ENCODE data around the gene KIF6.
"Not testable (repeated sequence)": the region's sequence is repeated elsewhere in the genome, so short reads cannot be mapped to it uniquely, and the experiment has no call there.

Gene KIF6

DNA sequence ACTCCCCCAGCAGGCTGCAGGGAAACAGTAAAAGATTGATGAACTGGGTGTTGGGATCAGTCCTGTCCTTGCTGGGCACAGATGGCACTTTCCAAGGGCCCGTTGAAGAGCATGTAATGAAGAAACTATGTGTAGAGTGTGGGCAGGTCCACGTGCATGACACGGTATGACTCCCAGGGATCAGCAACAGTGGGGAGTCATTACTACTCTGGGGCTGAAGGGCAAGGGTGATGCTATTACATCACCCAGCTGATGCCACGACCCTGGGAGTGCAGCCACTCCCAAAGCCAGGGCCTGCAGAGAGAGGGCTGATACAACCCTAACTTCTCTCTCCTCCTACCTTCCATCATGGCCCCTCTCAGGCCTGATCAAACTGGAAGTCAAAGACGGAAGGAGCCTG lies 431.1 kb downstream of the KIF6 start:
- H3K27ac Mint-ChIP-seq: no peak overlapping the region
- H3K9me3 Mint-ChIP-seq: no peaks in the 10 kb centered on the region

DNA sequence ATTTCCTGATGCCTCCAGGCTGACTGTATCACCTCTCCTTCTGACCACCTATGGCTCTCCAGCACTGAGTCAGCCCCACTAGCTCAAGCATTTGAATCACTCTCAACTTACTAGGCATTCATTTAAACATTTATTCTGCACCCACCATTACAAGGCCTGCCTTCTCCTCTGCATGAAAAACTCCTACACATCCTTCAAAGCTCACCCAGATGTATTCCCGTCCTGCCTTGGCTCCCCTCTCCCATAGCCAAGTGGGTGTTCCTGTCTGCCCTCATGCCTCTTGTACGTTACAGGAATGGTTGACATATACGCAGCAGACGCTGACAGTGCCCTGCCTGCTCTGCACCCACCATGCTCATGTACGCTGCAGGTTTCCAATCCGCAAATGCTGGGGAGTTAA lies 432.6 kb downstream of the KIF6 start:
- H3K4me1 Mint-ChIP-seq (ENCODE audit: low read depth): peaks cover 3% of the 10 kb centered on the region
- no peak overlapping the region for H3K4me3 Mint-ChIP-seq
- H3K27me3 Mint-ChIP-seq (ENCODE audit: low read depth): peaks cover 13% of the 10 kb centered on the region

More for the DNA sequence above, 431.1 kb downstream of the KIF6 start:
- Mint-ChIP-seq H3K4me1 (ENCODE audit: low read depth) (no peaks in the 10 kb centered on the region), H3K4me3 (no peak overlapping the region), H3K27me3 (ENCODE audit: low read depth) (peaks cover 8% of the 10 kb centered on the region), H3K36me3 (ENCODE audit: low read depth) (no peaks in the 10 kb centered on the region)

DNA sequence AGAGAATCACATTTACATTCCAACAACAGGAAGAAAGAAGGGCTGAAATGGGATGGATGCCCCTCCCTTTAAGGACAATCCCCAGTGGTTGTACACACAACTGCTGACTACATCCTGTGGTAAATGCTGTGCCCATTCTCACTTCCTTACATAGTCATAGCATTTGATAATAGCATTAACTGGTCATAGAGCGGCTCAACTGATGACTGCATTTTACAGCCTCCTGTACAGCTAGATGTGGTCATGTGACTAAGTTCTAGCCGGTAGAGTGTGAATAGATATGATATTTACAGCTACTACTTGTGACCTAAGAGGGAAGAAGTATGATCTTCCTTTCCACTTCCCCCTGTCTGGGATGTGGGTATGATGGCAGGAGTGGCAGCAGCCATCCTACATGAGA lies 435.7 kb downstream of the KIF6 start:
- Mint-ChIP-seq H3K4me1 (ENCODE audit: low read depth) (peaks cover 3% of the 10 kb centered on the region), H3K27me3 (ENCODE audit: low read depth) (peaks cover 17% of the 10 kb centered on the region), H3K9me3 (peaks cover 3% of the 10 kb centered on the region), H3K4me3 (no peak overlapping the region), H3K36me3 (ENCODE audit: low read depth) (no peaks in the 10 kb centered on the region), H3K27ac (no peak overlapping the region)

More for the DNA sequence above, 432.6 kb downstream of the KIF6 start:
- Mint-ChIP-seq H3K36me3 (ENCODE audit: low read depth) (no peaks in the 10 kb centered on the region), H3K27ac (no peak overlapping the region), H3K9me3 (peaks cover 3% of the 10 kb centered on the region)

DNA sequence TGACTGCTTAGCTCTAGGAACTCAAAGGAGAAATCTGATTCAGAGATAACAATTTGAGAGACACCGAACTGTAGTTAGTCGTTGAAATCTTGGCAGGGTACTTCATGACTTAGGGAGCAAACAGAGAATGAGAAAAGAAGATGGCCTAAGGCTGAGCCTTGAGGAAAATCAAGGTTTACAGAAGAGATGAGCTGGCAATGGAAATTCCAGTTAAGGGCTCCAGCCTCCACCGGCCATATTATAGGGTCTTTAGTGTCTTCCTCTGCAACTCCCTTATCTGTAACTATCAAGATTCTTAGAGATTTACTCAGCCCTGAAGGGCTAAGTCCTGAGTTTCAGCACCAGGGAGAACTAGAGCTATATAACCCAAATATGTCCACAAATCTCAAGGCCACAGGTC lies 437.6 kb downstream of the KIF6 start:
- Mint-ChIP-seq H3K9me3 (peaks cover 3% of the 10 kb centered on the region), H3K36me3 (ENCODE audit: low read depth) (no peaks in the 10 kb centered on the region), H3K27me3 (ENCODE audit: low read depth) (peaks cover 20% of the 10 kb centered on the region), H3K4me1 (ENCODE audit: low read depth) (peaks cover 3% of the 10 kb centered on the region), H3K27ac (no peak overlapping the region), H3K4me3 (no peak overlapping the region)

DNA sequence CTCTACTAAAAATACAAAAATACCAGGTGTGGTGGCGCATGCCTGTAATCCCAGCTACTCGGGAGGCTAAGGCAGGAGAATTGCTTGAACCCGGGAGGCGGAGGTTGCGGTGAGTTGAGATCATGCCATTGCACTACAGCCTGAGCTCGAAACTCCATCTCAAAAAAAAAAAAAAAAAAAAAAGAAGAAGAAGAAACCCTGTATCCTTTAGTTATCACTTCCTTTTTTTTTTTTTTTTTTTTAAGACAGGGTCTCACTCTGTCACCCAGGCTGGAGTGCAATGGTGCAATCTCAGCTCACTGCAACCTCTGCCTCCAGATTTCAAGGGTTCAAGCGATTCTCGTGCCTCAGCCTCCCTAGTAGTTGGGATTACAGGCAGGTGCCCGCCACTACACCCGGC lies 438.6 kb downstream of the KIF6 start:
- not testable (repeated sequence) for H3K27ac Mint-ChIP-seq; H3K9me3 Mint-ChIP-seq; H3K4me3 Mint-ChIP-seq; H3K36me3 Mint-ChIP-seq (ENCODE audit: low read depth); H3K4me1 Mint-ChIP-seq (ENCODE audit: low read depth)
- H3K27me3 Mint-ChIP-seq (ENCODE audit: low read depth): peaks cover 21% of the 10 kb centered on the region

DNA sequence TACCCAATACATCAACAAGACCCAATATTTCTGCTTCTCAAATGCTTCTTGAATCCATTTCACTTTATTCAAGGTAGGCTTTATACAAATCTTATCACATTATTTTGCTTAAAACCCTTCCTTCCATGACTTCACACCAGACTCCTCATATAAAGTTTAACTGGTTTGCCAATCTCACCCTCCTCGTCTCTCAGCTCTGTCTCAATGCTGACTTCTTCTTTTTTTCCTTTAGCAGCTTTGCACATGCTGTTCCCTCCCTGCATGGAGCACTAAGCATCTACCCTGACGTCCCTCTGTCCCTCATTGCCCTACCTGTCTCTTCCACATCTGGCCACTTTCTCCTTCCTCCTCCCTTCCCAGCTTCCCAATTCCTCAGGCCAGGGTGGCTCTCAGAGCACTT lies 442.4 kb downstream of the KIF6 start:
- no peaks in the 10 kb centered on the region for H3K36me3 Mint-ChIP-seq (ENCODE audit: low read depth)
- H3K27me3 Mint-ChIP-seq (ENCODE audit: low read depth): peaks cover 13% of the 10 kb centered on the region
- no peak overlapping the region for H3K4me3 Mint-ChIP-seq
- no peaks in the 10 kb centered on the region for H3K4me1 Mint-ChIP-seq (ENCODE audit: low read depth)
- no peak overlapping the region for H3K27ac Mint-ChIP-seq
- H3K9me3 Mint-ChIP-seq: no peaks in the 10 kb centered on the region

DNA sequence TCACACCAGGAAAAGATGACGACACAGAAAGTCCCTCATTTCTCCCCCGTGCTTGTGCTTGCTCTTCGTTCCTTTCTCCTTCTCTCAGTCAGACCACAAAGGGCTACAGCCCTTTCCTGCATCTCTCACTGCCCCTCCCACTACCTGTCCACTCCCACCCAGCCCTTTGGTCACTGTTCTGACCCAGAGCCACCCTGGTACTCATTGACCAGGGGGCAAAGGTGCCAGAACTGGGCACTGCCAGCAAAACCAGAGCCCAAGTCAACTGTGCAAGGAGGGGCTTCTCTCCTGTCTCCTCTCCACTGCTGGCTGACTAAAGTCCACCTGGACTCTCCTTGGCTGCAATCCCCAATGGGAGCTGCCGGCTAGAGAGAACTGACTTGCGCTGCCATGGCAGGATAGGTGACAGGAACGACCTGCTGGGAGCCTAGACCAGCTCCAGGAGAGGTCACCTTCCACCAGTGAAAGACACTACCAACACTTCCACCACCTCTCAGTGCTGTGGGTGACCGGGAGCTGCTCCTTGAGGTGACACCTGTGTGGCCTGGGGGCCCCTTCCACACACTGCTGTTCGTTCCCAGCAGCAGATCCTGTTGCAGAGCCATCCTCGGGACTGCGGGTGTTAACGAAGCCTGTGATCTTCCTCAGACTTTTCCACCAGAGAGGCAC lies 443.8 kb downstream of the KIF6 start:
- peaks cover 17% of the 10 kb centered on the region for H3K27me3 Mint-ChIP-seq (ENCODE audit: low read depth)
- H3K27ac Mint-ChIP-seq: no peak overlapping the region
- H3K9me3 Mint-ChIP-seq: no peaks in the 10 kb centered on the region
- no peaks in the 10 kb centered on the region for H3K36me3 Mint-ChIP-seq (ENCODE audit: low read depth)
- no peaks in the 10 kb centered on the region for H3K4me1 Mint-ChIP-seq (ENCODE audit: low read depth)
- H3K4me3 Mint-ChIP-seq: no peak overlapping the region

DNA sequence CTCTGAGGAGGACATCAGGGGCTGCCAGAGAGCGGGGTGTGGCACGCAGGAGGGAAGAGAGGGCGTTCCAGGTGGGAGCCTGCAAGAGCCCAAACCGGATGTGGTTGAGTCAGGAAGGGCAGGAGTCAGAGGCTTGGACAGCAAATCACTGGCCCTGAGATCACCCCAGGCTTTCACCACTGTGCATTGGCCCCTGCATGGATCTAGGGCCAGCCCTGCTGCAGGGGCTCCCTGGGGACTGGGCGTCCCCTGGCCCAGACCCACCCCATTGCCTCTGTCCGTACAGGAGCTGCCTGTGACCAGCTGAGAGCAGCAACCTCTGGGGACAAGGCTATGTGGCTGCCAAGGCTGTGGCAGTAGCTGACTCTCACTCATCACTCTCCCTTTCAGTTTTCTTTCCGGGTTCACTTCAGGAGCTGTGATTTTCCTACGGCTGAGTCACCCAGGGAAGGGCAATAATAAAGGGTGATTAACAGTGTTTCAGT lies 444.9 kb downstream of the KIF6 start:
- H3K27ac Mint-ChIP-seq: no peak overlapping the region
- no peaks in the 10 kb centered on the region for H3K36me3 Mint-ChIP-seq (ENCODE audit: low read depth)
- H3K4me3 Mint-ChIP-seq: no peak overlapping the region
- no peaks in the 10 kb centered on the region for H3K4me1 Mint-ChIP-seq (ENCODE audit: low read depth)
- no peaks in the 10 kb centered on the region for H3K9me3 Mint-ChIP-seq
- H3K27me3 Mint-ChIP-seq (ENCODE audit: low read depth): peaks cover 19% of the 10 kb centered on the region
